DOHH2 (cell line): Measurements from ENCODE around the gene SLC28A1.
"Not testable (repeated sequence)": the region's sequence is repeated elsewhere in the genome, so short reads cannot be mapped to it uniquely, and the experiment has no call there.

ENCODE experiments used
- H3F3A ChIP-seq: fragments of 200-600 bp; sonication (generic), shearing (Covaris generic); 2 replicates; pipeline ENCODE4 v1.6.0; 2016; ENCODE audit warnings: antibody characterized with exemption, mild to moderate bottlenecking; ENCODE audit not compliant: control insufficient read depth, insufficient read depth
- H3K27ac ChIP-seq: fragments of 200-600 bp; sonication (generic); 2 replicates; pipeline ENCODE4 v1.5.1; 2014; ENCODE audit warnings: low read depth, mild to moderate bottlenecking, low read length, moderate library complexity
- H3K27me3 ChIP-seq: fragments of 200-600 bp; sonication (generic); 2 replicates; pipeline ENCODE4 v1.6.1; 2014; ENCODE audit warnings: mild to moderate bottlenecking, low read length, mixed read lengths; ENCODE audit not compliant: control insufficient read depth
- H3K36me3 ChIP-seq: fragments of 200-600 bp; sonication (generic); 2 replicates; pipeline ENCODE4 v1.6.1; 2014; ENCODE audit warnings: mild to moderate bottlenecking, low read length, moderate library complexity, mixed read lengths; ENCODE audit not compliant: control insufficient read depth
- H3K4me1 ChIP-seq: fragments of 200-600 bp; sonication (generic); 2 replicates; pipeline ENCODE4 v1.6.1; 2014; ENCODE audit warnings: mild to moderate bottlenecking, low read length, mixed read lengths; ENCODE audit not compliant: control insufficient read depth
- H3K4me2 ChIP-seq: fragments of 200-600 bp; sonication (generic); 2 replicates; pipeline ENCODE4 v1.6.0; 2014; ENCODE audit warnings: mild to moderate bottlenecking, low read length, moderate library complexity
- H3K4me3 ChIP-seq: fragments of 200-600 bp; sonication (generic); 2 replicates; pipeline ENCODE4 v1.5.1; 2014; ENCODE audit warnings: mild to moderate bottlenecking, low read length, mixed read lengths
- H3K79me2 ChIP-seq: fragments of 200-600 bp; sonication (generic); 2 replicates; pipeline ENCODE4 v1.6.1; 2014; ENCODE audit warnings: mild to moderate bottlenecking, low read length, mixed read lengths; ENCODE audit not compliant: control insufficient read depth
- H3K9me2 ChIP-seq: fragments of 200-600 bp; sonication (generic); replicated peaks from 2 replicates; pipeline ENCODE4 v1.6.1; 2014; ENCODE audit warnings: mild to moderate bottlenecking, low read length, mixed read lengths; ENCODE audit not compliant: control insufficient read depth
- H3K9me3 ChIP-seq: fragments of 200-600 bp; sonication (generic); 2 replicates; pipeline ENCODE4 v1.6.1; 2014; ENCODE audit warnings: antibody characterized with exemption, low read length, mixed read lengths; ENCODE audit not compliant: control insufficient read depth, insufficient read depth
- H4K20me1 ChIP-seq: fragments of 200-600 bp; sonication (generic); 2 replicates; pipeline ENCODE4 v1.6.0; 2014; ENCODE audit warnings: low read depth, mild to moderate bottlenecking, antibody characterized with exemption, low read length, moderate library complexity; ENCODE audit not compliant: control insufficient read depth, insufficient read depth
- EZH2phosphoT487 ChIP-seq: fragments of 200-600 bp; sonication (generic); IDR thresholded peaks from 2 replicates; pipeline ENCODE4 v1.6.1; 2017; ENCODE audit warnings: borderline replicate concordance, mild to moderate bottlenecking, antibody characterized with exemption, low read length, moderate library complexity, mixed read lengths
- TF ChIP-seq, protein P1 (sequence below): fragments of 200-600 bp; sonication (generic); IDR thresholded peaks from one replicate; pipeline ENCODE4 v1.5.1; 2014; ENCODE audit warnings: antibody characterized with exemption, mild to moderate bottlenecking, low read depth, low read length; ENCODE audit not compliant: poor library complexity, severe bottlenecking

Gene SLC28A1

DNA sequence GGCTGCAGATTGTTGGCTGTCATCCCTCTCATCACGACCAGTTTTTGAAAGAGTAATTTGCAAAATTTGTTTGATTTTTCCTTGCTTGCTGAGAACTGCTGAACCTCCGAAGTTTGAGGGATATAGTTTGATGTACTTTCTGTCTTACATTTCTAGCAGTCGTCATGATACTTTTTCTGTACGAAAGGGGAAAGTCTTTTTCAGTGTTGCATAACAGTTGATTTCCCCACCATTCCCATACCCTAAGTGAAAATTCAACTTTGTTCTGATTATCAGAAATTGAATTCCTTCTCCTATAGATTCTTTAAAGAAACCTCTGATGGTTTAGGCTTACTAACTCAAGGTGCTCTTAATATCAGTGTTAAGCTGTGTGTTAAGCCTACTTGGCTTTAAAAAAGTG, 98.8 kb downstream of the SLC28A1 start:
- TF ChIP-seq, protein P1, sequence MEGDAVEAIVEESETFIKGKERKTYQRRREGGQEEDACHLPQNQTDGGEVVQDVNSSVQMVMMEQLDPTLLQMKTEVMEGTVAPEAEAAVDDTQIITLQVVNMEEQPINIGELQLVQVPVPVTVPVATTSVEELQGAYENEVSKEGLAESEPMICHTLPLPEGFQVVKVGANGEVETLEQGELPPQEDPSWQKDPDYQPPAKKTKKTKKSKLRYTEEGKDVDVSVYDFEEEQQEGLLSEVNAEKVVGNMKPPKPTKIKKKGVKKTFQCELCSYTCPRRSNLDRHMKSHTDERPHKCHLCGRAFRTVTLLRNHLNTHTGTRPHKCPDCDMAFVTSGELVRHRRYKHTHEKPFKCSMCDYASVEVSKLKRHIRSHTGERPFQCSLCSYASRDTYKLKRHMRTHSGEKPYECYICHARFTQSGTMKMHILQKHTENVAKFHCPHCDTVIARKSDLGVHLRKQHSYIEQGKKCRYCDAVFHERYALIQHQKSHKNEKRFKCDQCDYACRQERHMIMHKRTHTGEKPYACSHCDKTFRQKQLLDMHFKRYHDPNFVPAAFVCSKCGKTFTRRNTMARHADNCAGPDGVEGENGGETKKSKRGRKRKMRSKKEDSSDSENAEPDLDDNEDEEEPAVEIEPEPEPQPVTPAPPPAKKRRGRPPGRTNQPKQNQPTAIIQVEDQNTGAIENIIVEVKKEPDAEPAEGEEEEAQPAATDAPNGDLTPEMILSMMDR, result no peak
- TF ChIP-seq EZH2phosphoT487, result no peak
- no peaks in the 10 kb centered on the region for H3K36me3 ChIP-seq
- H3K4me2 ChIP-seq, result peak overlapping the region; percentile 81
- H3K79me2 ChIP-seq, result peaks cover 43% of the 10 kb centered on the region
- H3K4me1 ChIP-seq, result peaks cover 57% of the 10 kb centered on the region
- H3K9me2 ChIP-seq, result no peaks in the 10 kb centered on the region
- no peak overlapping the region for H3K27ac ChIP-seq
- H3K4me3 ChIP-seq, result peak overlapping the region; percentile 85
- peaks cover 14% of the 10 kb centered on the region; the same call in 1 of the 2 replicates for H3F3A ChIP-seq
- H4K20me1 ChIP-seq, result no peaks in the 10 kb centered on the region
- no peaks in the 10 kb centered on the region for H3K9me3 ChIP-seq
- H3K27me3 ChIP-seq, result no peaks in the 10 kb centered on the region; the same call in 1 of the 2 replicates

DNA sequence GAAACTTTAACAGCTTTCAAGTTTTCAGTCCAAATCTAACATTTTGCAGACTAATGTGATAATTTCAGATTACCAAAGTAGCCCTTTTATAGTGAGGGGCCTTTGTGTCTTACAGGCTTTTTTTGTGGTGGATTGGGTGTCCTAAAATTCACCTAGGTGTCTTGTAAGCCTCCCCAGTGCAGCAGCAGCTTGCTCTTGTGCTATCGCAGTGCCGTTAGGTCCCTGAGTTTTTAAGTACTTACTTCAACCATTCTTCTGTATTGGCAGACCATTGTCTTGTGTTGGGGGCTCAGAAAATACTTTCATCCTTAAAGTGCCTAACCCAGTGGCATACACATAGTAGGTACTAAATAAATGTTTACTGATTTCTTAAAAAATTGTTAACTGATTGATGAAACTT, 99.2 kb downstream of the SLC28A1 start:
- H3K9me2 ChIP-seq, result no peaks in the 10 kb centered on the region
- peak overlapping the region; percentile 81 for H3K4me2 ChIP-seq
- H3K4me3 ChIP-seq, result peak overlapping the region; percentile 85
- H3K9me3 ChIP-seq, result no peaks in the 10 kb centered on the region
- TF ChIP-seq, protein P1, result no peak
- TF ChIP-seq EZH2phosphoT487, result no peak
- peaks cover 61% of the 10 kb centered on the region for H3K4me1 ChIP-seq
- no peaks in the 10 kb centered on the region; the same call in 1 of the 2 replicates for H3K27me3 ChIP-seq
- no peaks in the 10 kb centered on the region for H4K20me1 ChIP-seq
- peaks cover 14% of the 10 kb centered on the region; the same call in 1 of the 2 replicates for H3F3A ChIP-seq
- no peaks in the 10 kb centered on the region for H3K36me3 ChIP-seq
- H3K27ac ChIP-seq, result no peak overlapping the region
- peaks cover 47% of the 10 kb centered on the region for H3K79me2 ChIP-seq

DNA sequence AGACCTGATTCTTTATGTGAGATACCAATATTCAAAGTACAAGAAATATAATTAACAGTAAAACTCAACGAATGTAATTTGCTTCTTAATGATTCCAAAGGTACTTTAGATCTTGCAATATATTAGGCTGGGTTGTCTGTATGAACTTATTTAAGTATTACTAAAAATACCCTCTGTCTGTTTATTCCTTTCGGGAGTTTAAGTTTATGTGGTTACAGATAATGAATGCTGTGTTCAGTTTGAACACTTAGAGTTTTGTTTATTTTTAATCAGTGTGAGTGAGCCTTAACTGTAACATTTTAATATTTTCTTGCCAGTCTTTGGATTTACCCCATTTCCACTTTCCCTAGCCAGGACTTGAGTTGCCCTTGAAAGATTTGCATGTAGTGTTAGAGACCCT, 100.7 kb downstream of the SLC28A1 start:
- H3K9me3 ChIP-seq, result no peaks in the 10 kb centered on the region
- H3K27me3 ChIP-seq, result no peaks in the 10 kb centered on the region; the same call in 1 of the 2 replicates
- no peaks in the 10 kb centered on the region for H3K9me2 ChIP-seq
- H3K4me1 ChIP-seq, result peaks cover 62% of the 10 kb centered on the region
- no peak overlapping the region for H3K27ac ChIP-seq
- TF ChIP-seq, protein P1, result no peak
- no peak for TF ChIP-seq EZH2phosphoT487
- H3K4me3 ChIP-seq, result no peak overlapping the region
- H3K79me2 ChIP-seq, result peaks cover 60% of the 10 kb centered on the region
- no peak overlapping the region for H3K4me2 ChIP-seq
- no peaks in the 10 kb centered on the region for H4K20me1 ChIP-seq
- peaks cover 14% of the 10 kb centered on the region; the same call in 1 of the 2 replicates for H3F3A ChIP-seq
- no peaks in the 10 kb centered on the region for H3K36me3 ChIP-seq

DNA sequence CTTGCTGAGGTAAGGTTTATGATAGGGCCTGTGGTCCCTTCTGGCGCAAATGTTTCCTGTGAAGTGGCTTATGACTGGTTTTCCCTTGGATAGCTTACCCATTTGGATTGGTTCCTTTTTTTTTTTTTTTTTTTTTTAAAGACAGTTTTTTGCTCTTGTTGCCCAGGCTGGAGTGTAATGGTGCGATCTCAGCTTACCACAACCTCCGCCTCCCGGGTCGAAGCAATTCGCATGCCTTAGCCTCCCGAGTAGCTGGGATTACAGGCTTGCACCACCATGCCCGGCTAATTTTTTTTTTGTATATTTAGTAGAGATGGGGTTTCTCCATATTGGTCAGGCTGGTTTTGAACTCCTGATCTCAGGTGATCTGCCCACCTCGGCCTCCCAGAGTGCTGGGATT, 102.9 kb downstream of the SLC28A1 start:
- H3K36me3 ChIP-seq, H3K27ac ChIP-seq, H3K4me2 ChIP-seq, H3K4me3 ChIP-seq, H3K9me2 ChIP-seq, H4K20me1 ChIP-seq, H3K9me3 ChIP-seq, H3K27me3 ChIP-seq: not testable (repeated sequence)
- Histone ChIP-seq H3K79me2 (peaks cover 71% of the 10 kb centered on the region), H3F3A (peaks cover 14% of the 10 kb centered on the region; the same call in 1 of the 2 replicates), H3K4me1 (peaks cover 75% of the 10 kb centered on the region)
